DMS79 (cell line): ENCODE data around the gene HOXA10.

Experiments used
- DNase-seq: peaks from one replicate; lab custom pipeline; 2025; lab: John Stamatoyannopoulos, UW

HOXA10 gene

GRCh38 chr7:27165996-27166530, 8.1 kb downstream of the HOXA10 start:
- DNase-seq: no peak

GRCh38 chr7:27165089-27165995, 8.8 kb downstream of the HOXA10 start, which contains the start of gene HOXA9:
Gene HOXA9, minus strand, starts transcription at chr7:27165537. Its CDS starts 80 bp downstream, at chr7:27165457.
- no peak for DNase-seq

- no peak for DNase-seq
Measured at GRCh38 chr7:27164367-27165088, 9.6 kb downstream of the HOXA10 start.

GRCh38 chr7:27164045-27164366, 10.1 kb downstream of the HOXA10 start:
- DNase-seq: no peak

- DNase-seq: no peak
Measured at GRCh38 chr7:27163288-27164044, 10.7 kb downstream of the HOXA10 start.

- no peak for DNase-seq
Measured at GRCh38 chr7:27162561-27163287, 11.4 kb downstream of the HOXA10 start.

GRCh38 chr7:27161721-27162560, 12.2 kb downstream of the HOXA10 start:
- no peak for DNase-seq

GRCh38 chr7:27161214-27161720, 12.9 kb downstream of the HOXA10 start:
- DNase-seq: no peak

GRCh38 chr7:27160546-27161213, 13.4 kb downstream of the HOXA10 start:
- peak; percentile 49 for DNase-seq

- DNase-seq: no peak
Measured at GRCh38 chr7:27160145-27160545, 14.0 kb downstream of the HOXA10 start.

- DNase-seq: no peak
Measured at GRCh38 chr7:27159266-27160144, 14.6 kb downstream of the HOXA10 start.

- no peak for DNase-seq
Measured at GRCh38 chr7:27158436-27159265, 15.5 kb downstream of the HOXA10 start.

GRCh38 chr7:27157702-27158431, 16.3 kb downstream of the HOXA10 start:
- no peak for DNase-seq

GRCh38 chr7:27156916-27157701, 17.0 kb downstream of the HOXA10 start:
- DNase-seq: no peak

- DNase-seq: no peak
Measured at GRCh38 chr7:27156508-27156898, 17.6 kb downstream of the HOXA10 start, which contains the start of gene HOXA7. Gene HOXA7, minus strand, starts transcription at chr7:27156675. Its CDS starts 130 bp downstream, at chr7:27156545.

- DNase-seq: no peak
Measured at GRCh38 chr7:27155816-27156507, 18.2 kb downstream of the HOXA10 start.
